H9 (cell line): ENCODE measurements around the gene PAK2. TPM values are rescaled to one million over a fixed set of nuclear protein-coding genes. Genes with fewer than 3 reads are reported as not detected.
"Not testable (repeated sequence)": the region's sequence is repeated elsewhere in the genome, so short reads cannot be mapped to it uniquely, and the experiment has no call there.

ENCODE experiments used
- DNase-seq: peaks from one replicate; pipeline ENCODE4 v3.0.0-alpha.2; 2017
- H2AFZ ChIP-seq: one replicate; pipeline ENCODE4 v1.6.1; 2013; ENCODE audit warnings: mild to moderate bottlenecking, low read length, control low read depth, moderate library complexity
- H2AK5ac ChIP-seq: 2 replicates; pipeline ENCODE4 v1.6.1; 2013; ENCODE audit warnings: low read length, control low read depth, mixed read lengths; ENCODE audit not compliant: insufficient read length
- H2BK120ac ChIP-seq: one replicate; pipeline ENCODE4 v1.6.1; 2013; ENCODE audit warnings: low read depth, mild to moderate bottlenecking, low read length, control low read depth, inconsistent platforms; ENCODE audit not compliant: poor library complexity, severe bottlenecking
- H2BK12ac ChIP-seq: 2 replicates; pipeline ENCODE4 v1.6.1; 2013; ENCODE audit warnings: low read length, control low read depth, mixed read lengths, low read depth; ENCODE audit not compliant: insufficient read length
- H2BK15ac ChIP-seq: 2 replicates; pipeline ENCODE4 v1.6.1; 2013; ENCODE audit warnings: low read depth, low read length, control low read depth
- H2BK20ac ChIP-seq: one replicate; pipeline ENCODE4 v1.6.1; 2013; ENCODE audit warnings: low read depth, mild to moderate bottlenecking, low read length, control low read depth, inconsistent platforms; ENCODE audit not compliant: poor library complexity, severe bottlenecking
- H2BK5ac ChIP-seq: 2 replicates; pipeline ENCODE4 v1.6.1; 2013; ENCODE audit warnings: low read length, control low read depth, mixed read lengths; ENCODE audit not compliant: insufficient read length
- H3K14ac ChIP-seq: 2 replicates; pipeline ENCODE4 v1.6.1; 2013; ENCODE audit warnings: low read length, control low read depth; ENCODE audit not compliant: insufficient read depth
- H3K18ac ChIP-seq: 2 replicates; pipeline ENCODE4 v1.6.1; 2013; ENCODE audit warnings: low read depth, mild to moderate bottlenecking, mixed read lengths, low read length, control low read depth; ENCODE audit not compliant: insufficient read length
- H3K23ac ChIP-seq: 2 replicates; pipeline ENCODE4 v1.6.1; 2013; ENCODE audit warnings: low read length, control low read depth, mixed read lengths, low read depth; ENCODE audit not compliant: insufficient read length
- H3K23me2 ChIP-seq: 2 replicates; pipeline ENCODE4 v1.6.1; 2013; ENCODE audit warnings: low read depth, mild to moderate bottlenecking, mixed read lengths, low read length, control low read depth; ENCODE audit not compliant: insufficient read length, poor library complexity, severe bottlenecking
- H3K27ac ChIP-seq: 2 replicates; pipeline ENCODE4 v1.5.1; 2013; ENCODE audit warnings: low read length, control low read depth, mixed read lengths, low read depth; ENCODE audit not compliant: insufficient read length
- H3K27me3 ChIP-seq: 2 replicates; pipeline ENCODE4 v1.6.1; 2013; ENCODE audit warnings: low read length, control low read depth, inconsistent platforms; ENCODE audit not compliant: insufficient read depth
- H3K4ac ChIP-seq: 2 replicates; pipeline ENCODE4 v1.6.1; 2013; ENCODE audit warnings: low read depth, mild to moderate bottlenecking, control low read depth, inconsistent platforms, low read length, moderate library complexity
- H3K4me1 ChIP-seq: 2 replicates; pipeline ENCODE4 v1.6.1; 2013; ENCODE audit warnings: low read length, control low read depth, inconsistent platforms; ENCODE audit not compliant: insufficient read depth
- H3K4me2 ChIP-seq: 2 replicates; pipeline ENCODE4 v1.6.1; 2013; ENCODE audit warnings: low read length, control low read depth, mixed read lengths; ENCODE audit not compliant: insufficient read length, insufficient read depth
- H3K56ac ChIP-seq: 2 replicates; pipeline ENCODE4 v1.6.1; 2013; ENCODE audit warnings: low read depth, mild to moderate bottlenecking, mixed read lengths, low read length, control low read depth; ENCODE audit not compliant: insufficient read length
- H3K79me1 ChIP-seq: 2 replicates; pipeline ENCODE4 v1.6.1; 2013; ENCODE audit warnings: low read depth, mild to moderate bottlenecking, moderate library complexity, low read length, control low read depth, inconsistent platforms; ENCODE audit not compliant: insufficient read depth, poor library complexity, severe bottlenecking
- H3K79me2 ChIP-seq: 2 replicates; pipeline ENCODE4 v1.6.1; 2013; ENCODE audit warnings: low read length, control low read depth, inconsistent platforms; ENCODE audit not compliant: insufficient read depth
- H3K9ac ChIP-seq: 2 replicates; pipeline ENCODE4 v1.6.1; 2013; ENCODE audit warnings: low read length, control low read depth, mixed read lengths; ENCODE audit not compliant: insufficient read length; ENCODE audit errors: extremely low read depth
- H3K9me3 ChIP-seq: one replicate; pipeline ENCODE4 v1.6.1; 2013; ENCODE audit warnings: low read depth, low read length, inconsistent platforms; ENCODE audit not compliant: control insufficient read depth
- H3T11ph ChIP-seq: one replicate; pipeline ENCODE4 v1.6.1; 2013; ENCODE audit warnings: mild to moderate bottlenecking, low read length, control low read depth, inconsistent platforms
- H4K20me1 ChIP-seq: one replicate; pipeline ENCODE4 v1.6.1; 2013; ENCODE audit not compliant: control insufficient read depth, insufficient read length, insufficient read depth
- H4K5ac ChIP-seq: 2 replicates; pipeline ENCODE4 v1.6.1; 2013; ENCODE audit warnings: low read depth, mild to moderate bottlenecking, mixed read lengths, low read length, control low read depth; ENCODE audit not compliant: insufficient read length
- H4K8ac ChIP-seq: replicated peaks from 2 replicates; pipeline ENCODE4 v1.6.1; 2013; ENCODE audit warnings: low read length, control low read depth, mixed read lengths, low read depth; ENCODE audit not compliant: insufficient read length
- H4K91ac ChIP-seq: 2 replicates; pipeline ENCODE4 v1.6.1; 2013; ENCODE audit warnings: low read depth, mild to moderate bottlenecking, moderate library complexity, mixed read lengths, low read length, control low read depth; ENCODE audit not compliant: insufficient read length
- H3K27ac Mint-ChIP-seq, 3 experiments: 2 replicates in 2 of 3; 3 replicates in 1 of 3; pipeline ENCODE4 v1.8.0; 2020 to 2021; ENCODE audit warnings: mixed read lengths in 3 of 3, mild to moderate bottlenecking in 1 of 3, moderate library complexity in 1 of 3
- H3K27me3 Mint-ChIP-seq: 2 replicates; pipeline ENCODE4 v1.8.0; 2021; ENCODE audit warnings: low read depth, mild to moderate bottlenecking, moderate library complexity, mixed read lengths
- H3K36me3 Mint-ChIP-seq, 3 experiments: 2 replicates in 2 of 3; 3 replicates in 1 of 3; pipeline ENCODE4 v1.8.0; 2020 to 2021; ENCODE audit warnings: low read depth in 3 of 3, mixed read lengths in 3 of 3; ENCODE audit not compliant: insufficient read depth in 1 of 3
- H3K4me1 Mint-ChIP-seq, 2 experiments: 2 replicates each; pipeline ENCODE4 v1.8.0; 2020; ENCODE audit warnings: mixed read lengths in 2 of 2
- H3K4me3 Mint-ChIP-seq, 2 experiments: 2 replicates in 1 of 2; 3 replicates in 1 of 2; pipeline ENCODE4 v1.8.0; 2020 to 2021; ENCODE audit warnings: mild to moderate bottlenecking in 2 of 2, mixed read lengths in 2 of 2, moderate library complexity in 1 of 2
- H3K9me3 Mint-ChIP-seq, 2 experiments: 2 replicates in 1 of 2; 3 replicates in 1 of 2; pipeline ENCODE4 v1.8.0; 2020; ENCODE audit warnings: mild to moderate bottlenecking in 2 of 2, mixed read lengths in 2 of 2, moderate library complexity in 1 of 2
- CTCF ChIP-seq: fragments of 200-600 bp; sonication (generic); conservative IDR thresholded peaks from 3 replicates; pipeline ENCODE4 v1.8.0; 2021; ENCODE audit warnings: antibody characterized with exemption, mild to moderate bottlenecking
- WGBS: extraction: QIAGEN DNeasy Blood & Tissue Kit; methylation state at CpG from one replicate; pipeline ENCODE4 v1.1.7; 2013; ENCODE audit warnings: missing lambda C conversion rate, low lambda C conversion rate, mixed read lengths; ENCODE audit not compliant: insufficient read length; ENCODE audit errors: extremely low coverage; 5-methylcytosine and 5-hydroxymethylcytosine counted together
- total RNA-seq: library from RNA; stranded (reverse); gene quantifications from 2 replicates; pipeline ENCODE4 v1.2.1, GENCODE V29; 2021

Gene PAK2
- total RNA-seq, 1 experiment from 2014 or later = 65.7 TPM

DNA sequence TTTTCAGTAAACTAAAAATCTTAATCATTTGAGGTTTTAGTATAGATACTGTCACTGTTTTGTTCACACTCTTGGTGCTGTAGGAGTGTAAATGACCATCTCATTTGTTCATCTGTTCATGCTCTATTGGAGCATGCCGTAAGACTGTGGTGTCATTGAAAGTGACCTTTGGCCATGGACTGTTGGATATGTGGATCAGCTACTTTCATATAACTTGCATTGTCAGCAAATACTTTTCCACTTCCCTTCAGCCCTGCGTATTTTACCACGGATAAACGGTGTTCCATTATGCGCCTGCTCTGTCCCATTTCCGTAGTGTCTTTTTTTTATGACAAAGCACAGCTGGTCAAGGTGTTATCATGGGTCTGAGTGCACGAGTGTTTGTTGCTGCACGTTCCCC, 95.4 kb downstream of the PAK2 start:
- H3K4ac ChIP-seq = no peak overlapping the region
- no peak overlapping the region for H3T11ph ChIP-seq
- Mint-ChIP-seq H3K9me3 (no peaks in the 10 kb centered on the region), H3K4me3 (no peak overlapping the region), H3K4me1 (no peaks in the 10 kb centered on the region), H3K36me3 (peaks cover 3 to 10% (median 8%) of the 10 kb centered on the region in 3 experiments; a peak in 5 of 7 replicates), H3K27ac (no peak overlapping the region), H3K27me3 (no peaks in the 10 kb centered on the region)
- no peaks in the 10 kb centered on the region for H3K79me1 ChIP-seq
- H3K9me3 ChIP-seq = no peaks in the 10 kb centered on the region
- H2AFZ ChIP-seq = no peak overlapping the region
- no peaks in the 10 kb centered on the region; the same call in 1 of the 2 replicates for H3K27me3 ChIP-seq
- H4K8ac ChIP-seq = no peak overlapping the region
- H3K14ac ChIP-seq = no peak overlapping the region
- H2BK15ac ChIP-seq = no peak overlapping the region
- DNase-seq = no peak
- WGBS = no CpG with 5 or more reads among the region's 8 CpGs
- H3K9ac ChIP-seq = no peak overlapping the region
- no peak overlapping the region for H4K91ac ChIP-seq
- H3K56ac ChIP-seq = no peak overlapping the region
- no peak overlapping the region for H2AK5ac ChIP-seq
- H4K5ac ChIP-seq = no peak overlapping the region
- TF ChIP-seq CTCF = no peak
- H3K4me2 ChIP-seq = no peak overlapping the region
- no peak overlapping the region for H2BK12ac ChIP-seq
- H3K23me2 ChIP-seq = no peaks in the 10 kb centered on the region
- H2BK5ac ChIP-seq = no peak overlapping the region
- H3K23ac ChIP-seq = no peak overlapping the region
- no peaks in the 10 kb centered on the region for H3K79me2 ChIP-seq
- H4K20me1 ChIP-seq = peaks cover 3% of the 10 kb centered on the region
- no peak overlapping the region for H2BK120ac ChIP-seq
- H3K4me1 ChIP-seq = no peaks in the 10 kb centered on the region
- no peak overlapping the region for H3K27ac ChIP-seq
- H3K18ac ChIP-seq = no peak overlapping the region
- no peak overlapping the region for H2BK20ac ChIP-seq

GRCh38 chr3:196836626-196837025, 97.0 kb downstream of the PAK2 start:
- not testable (repeated sequence) for H3K27me3 Mint-ChIP-seq, H3K4me1 Mint-ChIP-seq, H2BK5ac ChIP-seq, H2BK120ac ChIP-seq, H3K27me3 ChIP-seq, H3K4me2 ChIP-seq, DNase-seq, H3K4ac ChIP-seq, H3K14ac ChIP-seq, H4K5ac ChIP-seq, H2BK15ac ChIP-seq, H3K9ac ChIP-seq, H3K9me3 Mint-ChIP-seq, H3K9me3 ChIP-seq, H3K4me3 Mint-ChIP-seq, H2BK12ac ChIP-seq, H3K23ac ChIP-seq, H4K91ac ChIP-seq, H3K56ac ChIP-seq, H3K23me2 ChIP-seq, H3K27ac ChIP-seq, H2AFZ ChIP-seq, H3K18ac ChIP-seq, H3K79me1 ChIP-seq, H3K79me2 ChIP-seq, H3K4me1 ChIP-seq, H4K8ac ChIP-seq, H3K27ac Mint-ChIP-seq, H3K36me3 Mint-ChIP-seq, H3T11ph ChIP-seq, H4K20me1 ChIP-seq, H2AK5ac ChIP-seq, H2BK20ac ChIP-seq
- WGBS = no CpG with 5 or more reads among the region's 1 CpG
